GM12875 (cell line): ENCODE results near the gene OR51E2.

Experiments
- H3K4me3 ChIP-seq: one replicate; pipeline ENCODE4 v1.5.1; 2011; ENCODE audit warnings: low read depth, low read length, control low read depth
- CTCF ChIP-seq: IDR thresholded peaks from 2 replicates; pipeline ENCODE4 v1.5.1; 2011; ENCODE audit warnings: low read depth, mild to moderate bottlenecking, control low read depth, inconsistent platforms, low read length, moderate library complexity, borderline replicate concordance; ENCODE audit not compliant: insufficient read depth

Gene OR51E2

DNA sequence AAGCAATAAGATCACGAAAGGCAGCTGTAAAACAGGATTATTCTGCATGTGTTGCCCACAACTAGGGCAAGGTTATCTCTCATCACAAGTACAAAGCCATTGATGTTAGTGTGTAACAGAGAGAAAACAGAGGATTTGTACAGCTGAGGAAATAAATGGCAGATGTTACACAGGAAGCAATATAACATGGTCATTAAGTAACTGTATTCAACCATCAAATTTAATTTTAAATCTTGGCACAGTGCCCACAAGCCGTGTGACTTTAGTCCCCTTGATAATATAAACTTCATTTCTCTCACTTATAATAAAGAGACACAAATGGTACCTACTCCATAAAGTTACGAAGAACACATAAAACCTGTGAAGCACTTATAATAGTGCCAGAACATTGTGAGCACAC, 17.3 kb downstream of the OR51E2 start:
- TF ChIP-seq CTCF, result no peak
- no peak overlapping the region for H3K4me3 ChIP-seq

GRCh38 chr11:4677948-4678347, 19.7 kb downstream of the OR51E2 start:
- H3K4me3 ChIP-seq, result no peak overlapping the region
- TF ChIP-seq CTCF, result no peak

GRCh38 chr11:4673781-4674180, 23.9 kb downstream of the OR51E2 start:
- TF ChIP-seq CTCF, result no peak

GRCh38 chr11:4672470-4672869, 25.2 kb downstream of the OR51E2 start:
- H3K4me3 ChIP-seq, result no peak overlapping the region
- TF ChIP-seq CTCF, result no peak

More at GRCh38 chr11:4673781-4674180, 23.9 kb downstream of the OR51E2 start:
- H3K4me3 ChIP-seq, result no peak overlapping the region

DNA sequence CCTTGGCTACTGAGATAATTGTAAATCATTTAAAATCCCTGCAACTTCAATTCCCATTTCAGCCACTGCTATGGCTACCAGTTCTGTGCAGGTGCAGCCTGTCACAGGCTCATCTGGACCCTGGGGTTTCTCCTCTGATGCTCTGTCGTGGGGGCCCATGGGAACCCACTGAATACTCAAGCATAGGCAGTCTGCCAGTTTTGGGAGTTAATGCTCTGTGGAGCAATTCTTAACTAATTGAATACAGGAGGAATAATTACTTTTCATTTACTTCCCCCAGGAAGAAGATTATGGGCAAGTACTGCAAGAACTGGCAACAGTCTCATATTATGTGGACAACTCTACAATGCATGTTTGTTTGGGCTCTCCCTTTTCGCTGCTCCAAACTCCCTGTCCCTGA, 25.9 kb downstream of the OR51E2 start:
- H3K4me3 ChIP-seq, result no peak overlapping the region
- no peak for TF ChIP-seq CTCF

DNA sequence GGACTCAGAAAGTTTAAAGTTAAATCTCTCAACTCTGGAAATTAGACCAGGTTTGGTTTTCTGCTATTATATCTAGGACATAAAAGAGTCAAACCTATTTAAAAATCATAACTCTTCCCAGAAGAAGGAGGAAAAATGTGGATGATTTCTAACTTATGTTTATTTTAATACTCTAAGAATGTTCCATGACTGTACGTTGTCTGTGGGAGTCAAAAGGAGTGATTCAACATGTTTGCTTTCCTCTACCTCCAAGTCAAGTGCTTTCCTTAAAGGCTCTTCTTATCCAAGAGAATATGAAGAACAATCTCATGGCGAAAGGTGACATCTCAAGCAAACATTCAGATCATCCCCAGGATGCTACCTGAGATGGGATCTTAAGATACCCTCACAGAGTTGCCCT, 32.2 kb downstream of the OR51E2 start:
- no peak overlapping the region for H3K4me3 ChIP-seq
- TF ChIP-seq CTCF, result no peak

DNA sequence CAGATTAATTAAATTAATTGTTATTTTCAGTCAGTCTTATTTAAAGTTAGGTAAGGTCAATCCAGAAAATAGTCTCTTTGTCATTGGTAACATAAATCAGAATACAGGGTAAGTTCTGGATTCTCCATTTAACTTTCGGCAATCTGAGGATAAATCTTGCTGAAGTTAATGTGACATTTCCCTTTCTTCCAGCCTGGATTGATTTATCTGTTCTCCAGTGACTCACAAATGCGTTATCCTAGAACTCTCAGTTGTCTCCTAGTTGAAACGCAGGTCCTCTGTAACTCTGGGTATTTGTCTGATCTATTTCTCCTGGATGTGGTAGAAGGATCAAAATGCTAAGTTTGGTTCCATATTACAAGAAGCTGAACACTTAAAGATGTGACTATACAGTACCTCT, 32.9 kb downstream of the OR51E2 start:
- H3K4me3 ChIP-seq, result no peak overlapping the region
- no peak for TF ChIP-seq CTCF
